ENCODE results near the gene LATS1.
"Not testable (repeated sequence)": the region's sequence is repeated elsewhere in the genome, so short reads cannot be mapped to it uniquely, and the experiment has no call there.

LATS1 gene

DNA sequence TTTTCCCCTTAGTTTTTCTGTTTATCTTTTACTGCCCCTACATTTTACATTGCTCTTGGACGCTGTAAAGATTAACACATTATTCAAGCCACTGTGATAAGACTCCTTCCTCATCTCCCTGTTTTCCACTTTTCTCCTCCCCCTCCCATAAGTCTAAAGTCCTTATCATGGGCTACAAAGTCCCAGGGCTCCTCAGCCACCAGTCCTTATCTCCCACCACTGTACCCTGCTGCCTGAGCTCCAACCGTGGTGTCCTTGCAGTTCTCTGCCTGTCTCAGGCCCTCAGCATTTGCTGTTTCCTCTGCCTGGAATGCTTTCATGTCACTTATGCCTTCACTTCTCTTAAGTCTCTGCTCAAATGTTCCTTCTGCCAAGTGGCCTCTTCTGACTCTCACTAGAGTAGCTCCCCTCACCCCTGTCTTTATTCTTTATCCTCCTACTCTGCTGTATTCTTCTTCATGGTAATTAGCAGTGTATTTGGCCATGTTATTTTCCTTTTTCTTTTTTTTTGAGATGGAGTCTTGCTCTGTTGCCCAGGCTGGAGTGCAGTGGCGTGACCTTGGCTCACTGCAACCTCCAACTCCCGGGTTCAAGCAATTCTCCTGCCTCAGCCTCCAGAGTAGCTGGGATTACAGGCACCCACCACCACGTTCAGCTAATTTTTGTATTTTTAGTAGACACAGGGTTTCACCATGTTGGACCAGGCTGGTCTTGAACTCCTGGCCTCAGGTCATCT is 10.8 kb upstream of the LATS1 start:
- no peak for DNase-seq

DNA sequence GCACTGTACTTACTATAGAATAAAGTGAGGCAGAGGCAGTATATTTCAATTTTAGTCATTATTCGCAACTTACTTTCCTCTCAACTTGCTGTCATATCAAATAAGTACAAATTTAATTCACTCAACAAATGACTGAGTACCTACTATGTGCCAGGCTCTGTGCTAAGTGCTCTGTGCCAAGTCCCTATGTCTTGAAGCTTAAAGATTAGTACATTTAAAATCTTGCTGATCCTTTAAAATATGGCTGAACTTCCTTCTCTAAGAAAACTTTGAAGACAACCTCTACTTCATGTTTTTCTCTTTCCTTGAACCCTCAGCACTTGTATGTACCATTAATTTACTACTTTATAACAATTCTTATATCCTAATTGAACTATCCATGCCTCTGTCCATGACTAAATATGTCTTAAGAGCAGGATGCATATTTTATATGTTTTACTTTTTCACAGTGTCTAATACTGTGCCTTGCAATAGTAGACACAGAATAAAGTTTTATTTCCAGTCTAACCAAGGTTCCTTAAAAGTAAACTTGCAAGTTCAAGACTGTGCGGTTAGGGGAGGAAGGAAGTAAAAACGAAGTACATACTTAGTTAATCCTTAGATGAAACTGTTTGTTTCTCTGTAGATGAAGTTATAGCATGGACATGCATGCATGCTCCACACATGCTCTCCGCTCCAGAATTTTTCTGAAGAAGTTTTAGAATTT is 10.0 kb upstream of the LATS1 start:
- no peak for DNase-seq

DNA sequence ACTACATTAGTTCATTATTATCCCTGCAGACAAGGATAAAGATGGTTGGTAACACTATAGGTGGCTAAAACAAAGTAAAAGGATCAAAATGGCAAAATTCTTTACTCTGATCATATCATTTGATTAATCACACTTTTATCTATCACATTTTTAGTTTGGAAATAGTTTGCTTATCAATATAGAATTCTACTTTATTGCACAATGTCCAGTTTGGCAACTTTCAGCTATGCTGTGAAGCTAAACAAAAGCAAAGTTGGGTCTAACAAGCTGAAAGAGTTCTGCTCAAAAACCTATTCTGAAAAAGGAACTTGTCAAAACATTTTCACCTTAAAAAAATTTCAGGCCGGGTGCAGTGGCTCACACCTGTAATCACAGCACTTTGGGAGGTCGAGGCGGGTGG is 7.9 kb upstream of the LATS1 start:
- DNase-seq = no peak

DNA sequence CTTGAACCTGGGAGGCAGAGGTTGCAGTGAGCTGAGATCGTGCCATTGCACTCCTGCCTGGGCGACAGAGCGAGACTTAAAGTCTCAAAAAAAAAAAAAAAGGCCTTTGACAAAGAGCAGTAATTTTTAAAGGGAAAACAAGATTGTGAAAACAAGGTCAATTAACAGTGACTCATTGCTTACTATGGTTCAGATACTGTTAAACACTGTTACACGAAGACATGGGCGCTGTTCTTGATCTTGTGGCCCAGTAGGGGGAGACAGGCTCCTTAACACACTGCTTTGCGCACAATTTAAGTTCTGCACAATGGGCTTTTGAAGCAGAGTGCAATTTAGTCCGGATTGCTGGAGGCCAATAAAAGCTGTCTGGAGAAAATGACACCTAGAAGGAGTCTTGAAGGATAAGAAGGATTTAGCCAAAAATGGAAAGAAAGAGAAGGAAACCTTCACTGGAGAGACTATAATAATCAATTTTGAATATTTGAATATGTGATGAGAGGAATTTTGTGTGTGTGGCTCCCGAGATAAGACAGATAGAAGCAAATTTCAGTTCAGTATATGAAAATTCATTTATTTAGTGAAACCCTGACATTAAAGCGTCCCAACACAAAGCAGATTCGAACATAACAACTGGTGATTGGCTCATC is 6.0 kb upstream of the LATS1 start:
- no peak for DNase-seq

DNA sequence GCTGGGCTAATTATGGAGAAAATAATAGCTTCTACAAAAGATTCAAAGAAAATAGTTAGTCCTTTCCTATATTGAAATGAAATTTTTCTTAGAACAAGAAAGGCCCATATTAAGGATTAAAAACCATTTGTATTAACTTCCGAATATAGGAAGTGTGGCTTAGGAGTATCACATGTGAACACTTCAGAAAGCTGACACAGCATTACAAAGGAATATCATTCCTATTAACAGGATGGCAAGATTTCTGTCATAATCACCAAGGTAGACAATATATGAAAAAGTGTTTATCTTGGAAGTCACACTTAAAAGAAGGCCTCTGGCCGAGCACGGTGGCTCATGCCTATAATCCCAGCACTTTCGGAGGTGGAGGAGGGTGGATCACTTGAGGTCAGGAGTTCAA is 5.4 kb upstream of the LATS1 start:
- no peak for DNase-seq

DNA sequence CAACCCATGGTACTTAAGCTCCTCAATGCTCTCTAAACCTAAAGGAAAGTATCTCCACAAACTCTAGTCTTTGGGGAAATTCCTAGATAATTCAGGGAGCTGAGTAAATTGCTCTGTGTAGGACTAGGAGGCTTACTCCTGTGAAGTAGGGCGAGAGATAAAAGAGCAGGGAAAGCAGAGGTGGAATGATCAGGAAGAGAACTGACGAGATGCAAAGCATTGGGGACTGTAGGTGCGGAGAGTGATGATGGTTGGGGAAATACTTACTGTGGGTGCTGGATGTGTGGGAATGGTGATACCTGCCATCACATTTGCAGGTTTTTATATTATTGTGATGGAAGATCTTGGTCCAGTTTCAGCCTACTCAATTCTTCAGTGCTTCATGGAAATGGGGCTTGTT is 1.6 kb upstream of the LATS1 start:
- DNase-seq = no peak

DNA sequence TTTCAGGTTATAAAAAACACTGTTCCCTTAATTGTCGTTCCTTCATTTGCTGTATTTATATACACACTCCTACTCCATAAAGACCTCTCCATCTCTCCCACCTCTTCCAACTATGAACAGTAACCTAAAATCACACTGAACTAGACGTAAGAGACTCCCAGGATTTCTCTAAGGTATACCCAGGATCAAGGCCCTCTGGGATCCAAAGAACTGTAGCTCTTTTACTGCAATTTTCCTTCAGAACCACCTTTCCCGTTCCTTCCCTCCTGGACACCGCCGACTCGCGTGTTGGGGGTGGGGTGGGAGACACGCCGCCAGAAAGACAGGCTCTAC is 680 bp downstream of the LATS1 start:
- no peak for DNase-seq

DNA sequence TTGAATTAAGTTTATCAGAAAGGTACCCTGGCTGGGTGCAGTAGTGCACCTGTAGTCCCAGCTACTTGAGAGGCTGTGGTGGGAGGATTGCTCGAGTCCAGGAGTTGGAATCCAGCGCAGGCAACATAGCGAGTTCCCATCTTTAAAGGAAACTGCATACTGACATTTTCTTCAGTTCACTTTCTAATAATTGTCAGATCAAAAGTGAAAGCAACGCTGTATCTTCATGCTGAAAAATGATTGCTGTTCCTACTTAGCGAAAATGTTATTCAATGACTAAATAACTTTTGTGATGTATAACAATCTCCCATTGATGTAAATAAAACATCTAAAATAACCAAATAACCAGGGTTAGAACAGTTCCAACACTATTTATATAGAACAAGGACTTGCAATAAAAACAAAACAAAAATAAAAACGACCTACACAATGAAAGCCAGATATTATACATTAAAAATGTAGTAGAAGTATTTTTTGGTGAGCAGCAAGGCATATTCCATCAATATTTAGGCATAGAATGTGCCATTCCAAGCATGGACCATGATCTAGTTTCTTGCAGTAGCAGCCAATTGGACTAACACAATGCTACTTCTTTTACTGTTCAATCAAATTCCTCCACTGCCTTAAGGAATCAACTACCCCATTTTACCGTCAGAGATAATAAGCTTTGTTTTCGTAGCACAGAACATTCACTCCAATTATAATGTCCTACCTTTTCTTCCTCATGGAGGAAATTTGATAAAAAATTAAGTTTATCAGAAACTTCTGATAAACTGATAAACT is 1.5 kb downstream of the LATS1 start:
- DNase-seq = no peak

DNA sequence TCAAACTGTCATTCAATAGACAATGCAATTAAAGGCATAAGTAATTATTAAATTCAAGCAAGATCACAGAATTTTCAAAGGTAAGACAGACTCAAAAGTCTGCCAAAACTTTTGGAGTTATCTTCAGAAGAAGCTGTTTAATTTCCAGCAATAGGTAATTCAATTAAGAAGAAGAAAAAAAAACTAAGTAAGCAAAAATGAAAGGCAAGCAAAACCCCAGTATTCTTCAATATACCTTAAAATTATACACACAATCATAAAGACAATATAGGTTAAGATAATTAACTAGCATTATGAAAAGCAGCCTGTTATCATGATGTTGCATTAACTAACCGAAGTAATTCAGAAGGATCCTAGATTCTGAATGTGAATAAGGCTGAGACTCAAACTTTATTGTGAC is 3.5 kb downstream of the LATS1 start:
- no peak for DNase-seq

DNA sequence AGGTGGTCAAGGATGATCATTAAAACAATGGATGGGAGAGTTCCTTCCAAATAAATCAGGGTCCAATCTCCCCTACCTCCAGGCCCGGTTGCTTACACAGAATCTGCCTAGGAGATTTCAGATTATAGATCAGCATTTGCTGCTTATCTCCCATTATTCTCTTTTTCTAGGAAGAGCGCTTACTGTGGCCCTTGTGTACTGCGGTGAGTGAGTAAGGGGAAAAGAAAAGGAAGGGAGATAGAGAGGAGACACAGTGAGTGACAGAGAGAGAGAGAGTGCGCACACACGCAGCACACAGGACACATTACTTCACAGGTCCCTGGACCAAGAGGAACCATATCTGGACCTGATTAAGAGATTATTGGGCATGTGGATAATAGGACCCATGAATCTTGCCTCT is 6.2 kb downstream of the LATS1 start:
- no peak for DNase-seq

DNA sequence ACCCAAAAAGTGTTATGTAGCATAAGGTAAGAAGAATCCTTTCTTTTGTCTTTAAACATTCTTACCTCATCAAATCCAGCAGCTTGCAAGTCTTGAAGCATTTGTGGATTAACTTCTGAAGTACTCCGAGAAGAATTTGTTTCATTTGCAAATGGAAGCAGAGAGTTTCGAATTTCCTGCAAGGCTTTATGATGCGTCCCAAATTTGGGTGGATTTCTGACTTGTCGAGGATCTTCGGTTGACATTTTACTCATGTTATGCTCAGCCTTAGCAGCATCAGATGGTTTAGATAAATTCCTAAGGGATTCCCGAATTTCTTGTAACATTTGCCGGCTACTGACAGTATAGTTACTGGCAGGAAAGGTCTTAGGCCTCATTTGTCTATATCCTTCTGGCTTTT is 16.2 kb downstream of the LATS1 start:
- no peak for DNase-seq

DNA sequence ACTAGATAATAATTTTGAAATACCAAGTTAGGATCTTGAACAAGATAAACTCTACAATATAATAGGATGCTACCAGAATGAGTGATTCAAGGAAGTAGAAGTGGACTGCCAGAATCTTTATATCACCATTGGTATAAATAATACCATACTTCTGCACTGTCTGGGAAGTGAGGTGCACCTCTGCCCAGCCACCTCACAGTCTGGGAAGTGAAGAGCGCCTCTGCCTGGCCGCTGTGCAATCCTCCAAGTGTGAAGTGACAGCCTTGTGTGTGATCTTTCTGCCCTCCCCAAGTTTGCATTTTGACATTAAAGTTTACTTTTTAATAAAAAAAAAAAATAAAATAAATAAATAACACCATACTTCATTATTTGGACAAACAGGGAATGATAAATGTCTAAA is 18.8 kb downstream of the LATS1 start:
- no peak for DNase-seq

DNA sequence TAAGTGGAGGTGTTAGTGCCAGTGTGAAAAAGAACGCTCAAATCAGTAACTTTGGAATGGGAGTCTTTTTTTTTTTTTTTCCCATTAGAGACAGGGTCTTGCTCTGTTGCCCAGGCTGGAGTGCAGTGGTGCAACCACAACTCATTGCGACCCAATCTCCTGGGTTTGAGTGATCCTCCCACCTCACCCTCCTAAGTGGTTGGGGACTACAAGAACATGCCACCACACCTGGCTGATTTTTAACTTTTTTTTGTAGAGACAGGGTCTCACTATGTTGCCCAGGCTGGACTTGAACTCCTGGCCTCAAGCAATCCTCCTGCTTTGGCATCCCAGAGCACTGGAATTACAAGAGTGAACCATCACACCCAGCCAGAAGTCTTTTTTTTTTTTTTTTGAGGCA is 19.7 kb downstream of the LATS1 start:
- no peak for DNase-seq

DNA sequence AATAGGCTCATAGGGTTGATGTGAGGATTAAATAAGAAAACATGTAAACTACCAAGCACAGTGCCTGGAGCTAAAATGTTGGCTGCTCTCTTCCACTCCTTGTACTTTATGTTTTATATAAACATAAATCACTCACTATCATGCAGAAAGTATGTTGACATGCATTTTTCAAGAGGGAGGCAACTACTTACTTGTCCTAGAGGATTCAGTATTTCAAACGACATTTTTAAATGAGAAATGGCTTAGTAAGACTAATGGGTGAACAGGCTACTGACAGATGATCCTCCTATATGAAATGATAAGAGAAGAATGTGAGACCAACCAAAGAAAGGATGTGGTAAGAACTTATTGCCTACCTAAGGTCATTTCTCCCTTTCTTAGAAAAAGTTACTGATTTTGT is 21.0 kb downstream of the LATS1 start:
- DNase-seq = no peak

DNA sequence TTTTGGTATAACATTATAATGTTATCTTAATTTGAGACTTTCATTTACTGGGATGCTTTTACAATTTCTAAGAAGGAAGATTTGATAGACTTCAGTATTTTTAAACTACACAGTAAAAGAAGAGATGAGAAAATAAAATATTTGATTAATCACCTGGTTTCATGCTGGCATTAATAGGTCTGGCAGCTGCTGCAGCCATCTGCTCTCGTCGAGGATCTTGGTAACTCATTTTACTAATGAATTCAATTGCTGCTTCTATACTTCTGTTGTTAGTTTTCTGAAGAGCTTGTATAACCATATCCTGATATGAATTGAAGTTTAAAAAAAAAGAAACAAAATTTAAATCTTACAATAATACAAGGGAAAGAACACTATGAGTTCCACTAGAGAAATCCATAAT is 23.0 kb downstream of the LATS1 start:
- DNase-seq = no peak

DNA sequence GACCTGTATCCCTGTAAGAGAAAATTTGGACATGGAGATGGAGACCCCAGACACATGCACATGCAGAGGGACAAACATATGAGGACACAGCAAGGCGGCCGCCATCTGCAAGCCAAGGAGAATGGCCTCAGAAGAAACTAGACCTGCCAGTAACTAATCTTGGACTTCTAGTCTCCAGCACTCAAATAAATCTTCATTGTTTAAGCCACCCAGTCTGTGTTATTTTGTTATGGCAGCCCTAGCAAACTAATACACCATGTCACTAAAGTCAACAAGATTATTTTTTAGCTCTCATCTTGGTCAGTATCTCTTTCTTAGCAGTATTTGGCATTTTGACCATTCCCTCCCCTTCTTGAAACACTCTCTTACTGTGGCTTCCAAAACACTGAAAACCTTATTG is 26.7 kb downstream of the LATS1 start:
- DNase-seq = no peak

DNA sequence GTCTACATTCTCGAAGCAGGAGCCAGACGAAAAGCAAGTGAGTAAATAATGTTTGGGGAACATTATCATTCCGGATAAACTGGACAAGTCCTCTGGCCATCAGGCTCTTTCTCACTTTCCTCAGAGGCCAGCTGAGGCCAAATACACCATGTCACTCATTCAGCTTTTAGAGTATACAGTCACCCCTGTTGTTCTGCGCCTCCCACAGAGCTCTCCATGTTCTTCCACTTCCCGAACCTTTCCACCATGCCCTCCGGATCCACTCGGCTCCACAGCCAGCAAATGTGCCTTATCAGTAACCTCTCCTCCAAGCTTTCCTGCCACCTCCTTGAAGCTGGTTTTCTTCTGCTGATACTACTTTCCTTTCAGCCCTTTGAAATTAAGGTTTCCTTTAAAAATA is 31.7 kb downstream of the LATS1 start:
- no peak for DNase-seq

DNA sequence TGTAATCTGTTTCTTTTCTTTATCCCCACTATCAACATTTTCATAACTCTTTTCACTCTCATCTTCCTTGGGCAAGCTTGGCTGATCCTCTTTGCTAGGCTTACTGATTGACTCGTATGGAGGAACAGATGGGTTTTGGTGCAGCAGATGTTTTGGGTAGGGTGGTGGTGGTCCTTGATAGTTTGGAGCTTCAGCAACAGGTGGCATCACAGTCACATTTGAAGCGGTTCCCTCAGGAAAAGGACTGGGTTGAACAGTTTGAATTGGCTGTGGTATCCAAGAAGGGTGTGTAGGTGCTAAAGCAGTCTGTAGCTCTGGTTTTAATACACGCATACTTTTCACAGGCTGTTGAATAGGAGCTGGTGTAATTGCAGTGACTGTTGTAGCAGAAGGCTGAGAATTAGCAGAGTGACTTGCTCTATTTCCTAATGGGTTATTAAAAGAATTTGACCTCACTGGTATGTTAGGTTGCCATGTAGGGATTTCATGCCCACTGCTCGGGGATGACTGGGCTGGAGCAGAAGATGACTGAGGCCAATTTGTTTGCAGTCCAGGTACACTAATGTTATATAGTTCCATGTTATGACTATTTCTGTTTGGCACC is 34.5 kb downstream of the LATS1 start:
- DNase-seq = no peak

DNA sequence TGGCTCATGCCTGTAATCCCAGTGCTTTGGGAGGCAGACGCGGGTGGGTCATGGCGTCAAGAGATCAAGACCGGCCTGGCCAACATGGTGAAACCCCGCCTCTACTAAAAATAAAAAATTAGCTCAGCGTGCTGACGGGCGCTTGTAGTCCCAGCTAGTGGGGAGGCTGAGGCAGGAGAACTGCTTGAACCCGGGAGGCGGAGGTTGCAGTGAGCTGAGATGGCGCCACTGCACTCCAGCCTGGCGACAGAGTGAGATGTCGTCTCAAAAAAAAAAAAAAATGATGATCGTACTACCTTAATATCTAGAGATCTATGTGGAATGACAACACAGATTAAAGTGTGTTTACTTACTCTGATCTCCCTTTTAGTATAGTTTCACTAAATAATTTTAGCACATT is 36.1 kb downstream of the LATS1 start:
- DNase-seq = not testable (repeated sequence)

DNA sequence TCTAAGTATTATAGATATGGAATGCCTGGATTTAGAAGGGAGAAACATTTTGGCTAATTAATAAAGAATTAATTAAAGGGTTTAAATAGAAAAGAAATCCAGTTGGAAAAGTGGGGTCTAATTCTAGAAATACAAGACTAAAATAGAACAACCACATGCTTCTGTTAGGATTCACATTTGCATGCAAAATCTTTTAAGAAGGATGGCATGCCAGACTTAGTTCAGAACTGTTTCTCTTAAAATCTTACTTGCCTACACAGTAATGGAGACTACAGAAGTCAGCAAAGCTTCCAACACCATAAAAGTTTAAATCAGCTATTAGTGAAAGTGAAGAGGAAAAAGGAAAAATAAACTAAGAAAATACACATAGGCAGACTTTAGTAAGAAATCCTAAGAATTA is 36.7 kb downstream of the LATS1 start:
- no peak for DNase-seq

DNA sequence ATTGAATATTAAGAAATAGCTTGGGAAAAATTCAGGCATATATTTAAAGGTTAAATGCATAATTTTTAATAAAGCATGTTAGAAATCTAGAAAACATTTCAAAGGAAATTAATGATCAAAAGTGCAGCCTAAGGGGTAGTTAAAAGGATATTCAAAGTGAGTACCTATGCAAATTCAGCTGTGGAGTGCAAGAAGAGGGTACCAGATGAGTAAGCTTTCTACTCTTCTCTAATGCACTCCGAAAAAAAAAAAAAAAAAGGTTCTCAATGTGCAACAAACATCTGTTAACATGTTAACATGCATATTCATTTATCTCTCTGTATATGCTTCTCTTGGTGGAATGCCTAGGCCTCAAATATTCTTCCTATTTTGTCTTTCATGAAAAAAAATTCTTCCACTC is 37.4 kb downstream of the LATS1 start:
- DNase-seq = no peak

DNA sequence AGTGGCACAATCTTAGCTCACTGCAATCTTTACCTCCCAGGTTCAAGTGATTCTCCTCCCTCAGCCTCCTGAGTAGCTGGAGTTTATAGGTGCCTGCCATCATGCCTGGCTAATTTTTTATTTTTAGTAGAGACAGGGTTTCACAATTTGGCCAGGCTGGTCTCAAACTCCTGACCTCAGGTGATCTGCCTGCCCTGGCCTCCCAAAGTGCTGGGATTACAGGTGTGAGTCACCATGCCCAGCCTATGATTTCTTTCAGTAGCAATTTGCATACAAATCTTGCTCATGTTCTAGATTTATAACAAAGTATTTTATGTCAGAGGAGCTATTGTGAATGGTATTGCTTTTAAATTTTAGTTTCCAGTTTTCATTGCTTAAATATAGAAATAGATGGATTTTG is 45.6 kb downstream of the LATS1 start:
- DNase-seq = not testable (repeated sequence)

DNA sequence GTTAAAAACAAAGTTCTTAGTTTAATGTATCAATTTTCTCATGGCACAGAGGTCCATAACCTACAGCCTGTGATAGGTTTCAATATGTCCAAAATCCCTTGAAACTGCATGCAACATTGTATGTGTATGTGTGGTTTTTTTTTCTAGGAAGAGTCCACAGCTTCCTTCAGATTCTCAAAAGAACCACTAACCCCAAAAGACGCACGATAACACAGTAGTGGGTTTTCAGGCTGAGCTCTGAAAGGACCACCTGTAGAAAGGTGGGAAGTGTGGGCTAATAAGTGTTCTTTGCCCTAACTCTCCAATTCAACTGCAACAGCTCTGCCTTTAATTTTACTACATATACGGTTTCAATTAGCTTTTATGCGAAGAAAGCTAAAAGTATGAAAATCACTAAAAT is 57.9 kb downstream of the LATS1 start:
- no peak for DNase-seq
